A549 (cell line): ENCODE results near the gene NKIRAS1. TPM values are rescaled to one million over a fixed set of nuclear protein-coding genes. Genes with fewer than 3 reads are reported as not detected.

Source experiments
- ATAC-seq, 2 experiments: fragments of 200-7000 bp in 1 of 2; fragments of >200 bp in 1 of 2; cut with Nextera tagmentation in 1 of 2; cut with Tn5 transposase in 1 of 2; 3 replicates each; pipeline versions ENCODE4 v1.8.0 to v1.9.1; 2018 to 2020; ENCODE audit warnings: mild to moderate bottlenecking in 1 of 2, moderate library complexity in 1 of 2
- CTCF ChIA-PET: fragments of 300-600 bp; sonication (Branson Sonifier 250); formaldehyde crosslinking; extraction: SDS; loops from one replicate; lab custom pipeline; 2021; ENCODE audit warnings: antibody characterized with exemption, inconsistent platforms; lab: Yijun Ruan, JAX
- POLR2A ChIA-PET: fragments of 350-600 bp; formaldehyde crosslinking; extraction: SDS; loops from one replicate; lab custom pipeline; 2021; ENCODE audit warnings: antibody characterized with exemption, inconsistent platforms; lab: Yijun Ruan, JAX
- DNase-seq, 2 experiments: peaks; one replicate each; pipeline versions ENCODE4 v3.0.0 to v3.0.0-alpha.2; 2011 to 2016; ENCODE audit warnings: low read depth in 1 of 2, low spot score in 1 of 2
- FAIRE-seq: peaks from 2 replicates; lab custom pipeline; 2011; peaks lifted over from hg19 to GRCh38; lab: Jason Lieb, UNC
- H3K27ac ChIP-seq, 2 experiments: fragments of >200 bp; sonication (Bioruptor Twin); formaldehyde crosslinking; 3 replicates each; pipeline ENCODE4 v1.5.1; 2016 to 2017
- H3K4me1 ChIP-seq: fragments of >200 bp; sonication (Bioruptor Twin); formaldehyde crosslinking; 3 replicates; pipeline ENCODE4 v1.6.1; 2016
- H3K4me2 ChIP-seq: fragments of >200 bp; sonication (Bioruptor Twin); formaldehyde crosslinking; 3 replicates; pipeline ENCODE4 v1.6.1; 2016
- H3K4me3 ChIP-seq: fragments of >200 bp; sonication (Bioruptor Twin); formaldehyde crosslinking; 3 replicates; pipeline ENCODE4 v1.5.1; 2016
- H3K9me3 ChIP-seq: fragments of >200 bp; sonication (Bioruptor Twin); formaldehyde crosslinking; 3 replicates; pipeline ENCODE4 v1.6.1; 2016
- EHMT2 ChIP-seq: fragments of 200-600 bp; sonication (generic); IDR thresholded peaks from 2 replicates; pipeline ENCODE4 v1.6.1; 2016; ENCODE audit warnings: antibody characterized with exemption, low read depth, mild to moderate bottlenecking, moderate library complexity
- FOXS1 ChIP-seq: fragments of 250-450 bp; sonication (Bioruptor Pico); IDR thresholded peaks from 2 replicates; pipeline ENCODE4 v1.5.0; 2020; ENCODE audit warnings: mild to moderate bottlenecking, moderate library complexity
- GATA3 ChIP-seq: IDR thresholded peaks from 2 replicates; pipeline ENCODE4 v1.6.1; 2012; ENCODE audit warnings: borderline replicate concordance
- HEYL ChIP-seq: fragments of 250-450 bp; sonication (Bioruptor Pico); IDR thresholded peaks from 2 replicates; pipeline ENCODE4 v1.8.0; 2021; ENCODE audit warnings: mild to moderate bottlenecking, moderate library complexity
- JUN ChIP-seq, 2 experiments: fragments of >200 bp; sonication (Bioruptor Twin); formaldehyde crosslinking; IDR thresholded peaks; 2 replicates in 1 of 2; 3 replicates in 1 of 2; pipeline ENCODE4 v1.6.1; 2016 to 2017
- JUNB ChIP-seq: fragments of >200 bp; sonication (Bioruptor Twin); formaldehyde crosslinking; IDR thresholded peaks from 2 replicates; pipeline ENCODE4 v1.6.1; 2016
- MAFK ChIP-seq: fragments of 450-650 bp; IDR thresholded peaks from 2 replicates; pipeline ENCODE4 v1.6.1; 2014; ENCODE audit not compliant: partially characterized antibody
- NFE2L2 ChIP-seq: fragments of 150-350 bp; conservative IDR thresholded peaks from 2 replicates; pipeline ENCODE4 v1.6.1; 2014; ENCODE audit warnings: low read length
- POLR2AphosphoS2 ChIP-seq: conservative IDR thresholded peaks from 2 replicates; pipeline ENCODE4 v1.6.1; 2012; ENCODE audit warnings: low read length, improper control_type of control experiment, inconsistent platforms
- RAD21 ChIP-seq, 2 experiments: fragments of >200 bp in 1 of 2; sonication (Bioruptor Twin) in 1 of 2; formaldehyde crosslinking in 1 of 2; IDR thresholded peaks in 1 of 2; conservative IDR thresholded peaks in 1 of 2; 2 replicates in 1 of 2; 3 replicates in 1 of 2; pipeline ENCODE4 v1.6.1; 2012 to 2018; ENCODE audit warnings: inconsistent platforms in 1 of 2
- RCOR1 ChIP-seq: fragments of 150-350 bp; IDR thresholded peaks from 2 replicates; pipeline ENCODE4 v1.6.1; 2014; ENCODE audit warnings: antibody characterized with exemption, low read length, low read depth
- SMC3 ChIP-seq: fragments of >200 bp; sonication (Bioruptor Twin); formaldehyde crosslinking; IDR thresholded peaks from 3 replicates; pipeline ENCODE4 v1.6.1; 2018; ENCODE audit warnings: inconsistent platforms
- SREBF2 ChIP-seq: fragments of 450-650 bp; IDR thresholded peaks from 2 replicates; pipeline ENCODE4 v1.6.1; 2014; ENCODE audit warnings: mild to moderate bottlenecking, moderate library complexity
- TP53 ChIP-seq: fragments of 250-450 bp; sonication (Bioruptor Pico); IDR thresholded peaks from 2 replicates; pipeline ENCODE4 v1.5.0; 2021; ENCODE audit warnings: mild to moderate bottlenecking, moderate library complexity
- ZFP36 ChIP-seq: fragments of 450-650 bp; IDR thresholded peaks from 2 replicates; pipeline ENCODE4 v1.6.1; 2014; ENCODE audit warnings: borderline replicate concordance; ENCODE audit not compliant: partially characterized antibody
- WGBS: methylation state at CpG from one replicate; pipeline ENCODE4 v1.1.6; 2017; ENCODE audit errors: missing lambda C conversion rate; 5-methylcytosine and 5-hydroxymethylcytosine counted together
- polyA plus RNA-seq, 4 experiments: library from polyadenylated mRNA; depleted of rRNA in 3 of 4; stranded (reverse); fragments of >200 nt; fragmentation: RNase III in 1 of 4; extraction: RNeasy Plus Mini Kit Qiagen cat#74134 plus additional on column Dnase treatment in 1 of 4; gene quantifications; 2 replicates in 3 of 4; 3 replicates in 1 of 4; pipeline ENCODE4 v1.2.3, GENCODE V29; 2011 to 2017
- TF ChIP-seq, protein P1 (sequence below): IDR thresholded peaks from 2 replicates; pipeline ENCODE4 v1.6.1; 2012
- TF ChIP-seq, protein P2 (sequence below): IDR thresholded peaks from 2 replicates; pipeline ENCODE4 v1.6.1; 2012; ENCODE audit warnings: low read depth, borderline replicate concordance
- TF ChIP-seq, protein P3 (sequence below): fragments of 250-450 bp; sonication (Bioruptor Pico); IDR thresholded peaks from 2 replicates; pipeline ENCODE4 v1.5.0; 2020; ENCODE audit warnings: low read depth, mild to moderate bottlenecking, moderate library complexity
- TF ChIP-seq, protein P4 (sequence below): fragments of >200 bp; sonication (Bioruptor Twin); formaldehyde crosslinking; IDR thresholded peaks from 3 replicates; pipeline ENCODE4 v1.6.1; 2016
- TF ChIP-seq, protein P5 (sequence below): fragments of >200 bp; sonication (Bioruptor Twin); formaldehyde crosslinking; IDR thresholded peaks from 3 replicates; pipeline ENCODE4 v1.5.1; 2016
- TF ChIP-seq, protein P6 (sequence below): IDR thresholded peaks from 2 replicates; pipeline ENCODE4 v1.6.1; 2012

Gene NKIRAS1
- polyA plus RNA-seq, 2 of the 4 experiments (the other 2 are of a cell fraction): 15.5 to 16.8 TPM

DNA sequence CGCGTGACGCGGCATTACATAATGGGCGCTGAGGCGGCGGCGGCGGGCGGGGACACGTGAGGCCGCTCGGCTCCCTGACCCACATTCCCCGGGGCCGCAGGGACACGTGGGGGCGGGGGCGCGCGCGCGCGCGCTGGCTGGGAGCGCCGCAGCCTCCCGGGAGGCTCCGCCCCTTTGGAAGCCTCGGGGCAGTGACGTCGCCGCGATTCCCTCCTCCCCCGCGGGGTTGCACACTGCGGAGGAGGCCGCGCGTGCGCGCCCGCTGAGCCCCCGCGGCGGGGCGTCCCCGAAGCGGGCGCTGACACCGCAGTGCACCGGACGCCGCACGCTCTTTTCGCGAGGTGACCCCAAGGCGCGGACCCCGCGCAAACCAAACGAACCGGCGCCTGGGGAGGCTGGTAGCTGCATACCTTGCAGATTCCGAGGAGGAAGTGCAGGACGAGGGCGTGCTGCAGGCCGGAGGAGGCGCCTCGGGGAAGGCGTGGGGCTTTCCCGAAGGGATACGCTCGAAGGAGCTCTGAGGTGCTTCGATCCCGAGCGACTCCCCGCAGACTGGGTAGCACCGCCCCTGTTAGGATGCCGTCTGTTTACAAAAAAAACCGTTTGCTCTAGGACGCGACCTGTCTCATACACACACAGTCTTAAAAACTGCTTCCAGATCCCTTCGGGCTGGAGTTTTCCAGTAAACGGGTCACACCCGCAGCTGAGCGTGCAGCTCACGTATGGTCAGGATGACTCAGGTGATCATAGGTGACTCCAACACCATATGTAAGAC is 29.3 kb upstream of the NKIRAS1 start (continued):
- TF ChIP-seq, protein P1, sequence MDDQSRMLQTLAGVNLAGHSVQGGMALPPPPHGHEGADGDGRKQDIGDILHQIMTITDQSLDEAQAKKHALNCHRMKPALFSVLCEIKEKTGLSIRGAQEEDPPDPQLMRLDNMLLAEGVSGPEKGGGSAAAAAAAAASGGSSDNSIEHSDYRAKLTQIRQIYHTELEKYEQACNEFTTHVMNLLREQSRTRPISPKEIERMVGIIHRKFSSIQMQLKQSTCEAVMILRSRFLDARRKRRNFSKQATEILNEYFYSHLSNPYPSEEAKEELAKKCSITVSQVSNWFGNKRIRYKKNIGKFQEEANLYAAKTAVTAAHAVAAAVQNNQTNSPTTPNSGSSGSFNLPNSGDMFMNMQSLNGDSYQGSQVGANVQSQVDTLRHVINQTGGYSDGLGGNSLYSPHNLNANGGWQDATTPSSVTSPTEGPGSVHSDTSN: no peak
- TF ChIP-seq, protein P2, sequence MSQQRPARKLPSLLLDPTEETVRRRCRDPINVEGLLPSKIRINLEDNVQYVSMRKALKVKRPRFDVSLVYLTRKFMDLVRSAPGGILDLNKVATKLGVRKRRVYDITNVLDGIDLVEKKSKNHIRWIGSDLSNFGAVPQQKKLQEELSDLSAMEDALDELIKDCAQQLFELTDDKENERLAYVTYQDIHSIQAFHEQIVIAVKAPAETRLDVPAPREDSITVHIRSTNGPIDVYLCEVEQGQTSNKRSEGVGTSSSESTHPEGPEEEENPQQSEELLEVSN: peak; percentile 77; the same call in 1 of the 2 replicates
- no peak for TF ChIP-seq ZFP36
- no peak for TF ChIP-seq EHMT2

DNA sequence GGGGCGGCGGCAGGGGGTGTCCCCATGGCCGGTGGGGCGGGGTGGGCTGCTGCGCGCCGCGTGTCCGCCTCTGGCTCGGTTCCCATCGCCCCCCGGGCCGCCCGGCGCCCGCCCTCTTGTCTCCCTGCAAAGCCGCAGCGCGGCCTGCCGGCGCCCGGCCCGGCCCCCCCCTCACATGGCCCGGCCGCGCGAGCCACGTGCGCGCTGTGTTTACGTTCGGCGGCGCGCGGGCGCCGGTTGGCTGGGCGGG is 28.8 kb upstream of the NKIRAS1 start:
- 0% methylated on average over 9 of the region's 39 CpGs for WGBS
- FAIRE-seq (no peak), ATAC-seq (no peak; a peak in 1 of 6 replicates), DNase-seq (no peak)
- Histone ChIP-seq H3K27ac (peak overlapping the region; percentile 79 to 91), H3K4me2 (peak overlapping the region; percentile 95), H3K4me3 (peak overlapping the region; percentile 72), H3K4me1 (peaks cover 35% of the 10 kb centered on the region), H3K9me3 (no peaks in the 10 kb centered on the region)
- ChIA-PET POLR2A (interaction anchor here (1.1 to 2.4 kb wide), 2 partner anchors 19 to 28 kb away, joined by 4 to 51 read pairs; partner anchors contain the start of genes NKIRAS1 and RPL15), CTCF (no interaction called here)
- TF ChIP-seq, protein P3, sequence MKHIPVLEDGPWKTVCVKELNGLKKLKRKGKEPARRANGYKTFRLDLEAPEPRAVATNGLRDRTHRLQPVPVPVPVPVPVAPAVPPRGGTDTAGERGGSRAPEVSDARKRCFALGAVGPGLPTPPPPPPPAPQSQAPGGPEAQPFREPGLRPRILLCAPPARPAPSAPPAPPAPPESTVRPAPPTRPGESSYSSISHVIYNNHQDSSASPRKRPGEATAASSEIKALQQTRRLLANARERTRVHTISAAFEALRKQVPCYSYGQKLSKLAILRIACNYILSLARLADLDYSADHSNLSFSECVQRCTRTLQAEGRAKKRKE: peak; percentile 35; the same call in 1 of the 2 replicates
- TF ChIP-seq NFE2L2 (peak; percentile 46), TP53 (CRISPR knock-in tag) (no peak), FOXS1 (CRISPR knock-in tag) (peak; percentile 75; the same call in 1 of the 2 replicates), JUN (IDR thresholded peaks at IDR 0.05) (peak; percentile 37 to 85; a peak in 4 of 5 replicates), SREBF2 (no peak)
- TF ChIP-seq, protein P4, sequence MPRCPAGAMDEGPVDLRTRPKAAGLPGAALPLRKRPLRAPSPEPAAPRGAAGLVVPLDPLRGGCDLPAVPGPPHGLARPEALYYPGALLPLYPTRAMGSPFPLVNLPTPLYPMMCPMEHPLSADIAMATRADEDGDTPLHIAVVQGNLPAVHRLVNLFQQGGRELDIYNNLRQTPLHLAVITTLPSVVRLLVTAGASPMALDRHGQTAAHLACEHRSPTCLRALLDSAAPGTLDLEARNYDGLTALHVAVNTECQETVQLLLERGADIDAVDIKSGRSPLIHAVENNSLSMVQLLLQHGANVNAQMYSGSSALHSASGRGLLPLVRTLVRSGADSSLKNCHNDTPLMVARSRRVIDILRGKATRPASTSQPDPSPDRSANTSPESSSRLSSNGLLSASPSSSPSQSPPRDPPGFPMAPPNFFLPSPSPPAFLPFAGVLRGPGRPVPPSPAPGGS: 0 out of 3 replicates have a peak, but pooled peaks have one; percentile 33

DNA sequence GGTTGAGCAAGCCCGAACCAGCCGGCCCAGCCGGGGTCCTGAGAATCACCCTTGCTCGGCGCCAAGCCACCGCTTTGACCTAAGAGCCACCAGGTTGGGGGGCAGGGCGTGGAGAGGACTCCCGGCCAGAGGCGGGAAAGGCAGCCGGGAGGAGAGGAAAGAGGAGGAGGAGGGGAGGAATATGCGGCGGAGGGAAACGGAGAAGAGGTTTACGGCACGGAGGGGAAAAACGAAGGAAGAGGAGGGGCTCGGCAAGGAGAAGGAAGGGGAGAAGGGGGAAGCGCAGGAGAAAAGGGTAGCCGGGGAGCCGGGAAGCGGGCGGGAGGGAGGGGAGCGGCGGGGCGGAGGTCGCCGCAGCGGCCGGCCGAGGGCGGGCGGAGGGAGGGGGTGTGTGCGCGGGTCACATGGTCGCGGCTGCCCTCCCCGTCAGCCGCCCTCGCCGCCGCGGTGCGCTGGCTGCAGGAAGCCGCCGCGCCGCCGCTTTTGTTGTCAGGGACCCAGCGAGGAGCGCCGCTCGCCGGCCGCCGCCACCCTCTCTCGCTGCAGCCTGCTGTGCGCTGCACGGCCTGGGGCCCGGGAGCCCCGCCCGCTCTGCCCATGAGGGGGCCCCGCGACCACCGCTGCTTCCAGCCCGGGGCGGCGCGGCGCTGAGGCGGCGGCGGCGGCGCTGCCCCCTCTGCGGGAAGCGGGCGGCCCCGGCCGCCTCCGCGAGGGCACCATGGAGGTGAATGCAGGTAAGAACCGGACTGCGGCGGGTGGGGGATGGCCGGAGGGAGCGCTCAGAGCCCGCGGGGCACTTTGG is 28.3 kb upstream of the NKIRAS1 start, which contains the start of gene NR1D2:
Gene NR1D2 (plus strand): TSS at position 426 of the 802 bp plus-strand sequence. CDS start 293 bp downstream, at position 719.
- Histone ChIP-seq H3K27ac (peak within 1 kb of the TSS; percentile 79 to 91), H3K4me1 (peaks cover 30% of the 10 kb centered on the region), H3K4me2 (peak within 1 kb of the TSS; percentile 99), H3K9me3 (no peaks in the 10 kb centered on the region), H3K4me3 (peak within 1 kb of the TSS; percentile 72)
- DNase-seq (peak; percentile 74 to 79), ATAC-seq (peak; percentile 69 to 75), FAIRE-seq (no peak)
- 3% methylated on average over 19 of the region's 88 CpGs for WGBS
- ChIA-PET POLR2A (interaction anchor here (2.0 kb wide), 1 partner anchor 28 kb away, joined by 17 read pairs; the partner anchor contains the start of genes NKIRAS1 and RPL15), CTCF (interaction anchor here (0.8 kb wide), 1 partner anchor 11 kb away, joined by 3 read pairs; no protein-coding TSS in a partner anchor)
- no peak for TF ChIP-seq RCOR1
- TF ChIP-seq, protein P3: 0 out of 2 replicates have a peak, but pooled peaks have one; percentile 48
- TF ChIP-seq HEYL (CRISPR knock-in tag): no peak
- TF ChIP-seq, protein P5, sequence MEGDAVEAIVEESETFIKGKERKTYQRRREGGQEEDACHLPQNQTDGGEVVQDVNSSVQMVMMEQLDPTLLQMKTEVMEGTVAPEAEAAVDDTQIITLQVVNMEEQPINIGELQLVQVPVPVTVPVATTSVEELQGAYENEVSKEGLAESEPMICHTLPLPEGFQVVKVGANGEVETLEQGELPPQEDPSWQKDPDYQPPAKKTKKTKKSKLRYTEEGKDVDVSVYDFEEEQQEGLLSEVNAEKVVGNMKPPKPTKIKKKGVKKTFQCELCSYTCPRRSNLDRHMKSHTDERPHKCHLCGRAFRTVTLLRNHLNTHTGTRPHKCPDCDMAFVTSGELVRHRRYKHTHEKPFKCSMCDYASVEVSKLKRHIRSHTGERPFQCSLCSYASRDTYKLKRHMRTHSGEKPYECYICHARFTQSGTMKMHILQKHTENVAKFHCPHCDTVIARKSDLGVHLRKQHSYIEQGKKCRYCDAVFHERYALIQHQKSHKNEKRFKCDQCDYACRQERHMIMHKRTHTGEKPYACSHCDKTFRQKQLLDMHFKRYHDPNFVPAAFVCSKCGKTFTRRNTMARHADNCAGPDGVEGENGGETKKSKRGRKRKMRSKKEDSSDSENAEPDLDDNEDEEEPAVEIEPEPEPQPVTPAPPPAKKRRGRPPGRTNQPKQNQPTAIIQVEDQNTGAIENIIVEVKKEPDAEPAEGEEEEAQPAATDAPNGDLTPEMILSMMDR: no peak
- TF ChIP-seq, protein P6, sequence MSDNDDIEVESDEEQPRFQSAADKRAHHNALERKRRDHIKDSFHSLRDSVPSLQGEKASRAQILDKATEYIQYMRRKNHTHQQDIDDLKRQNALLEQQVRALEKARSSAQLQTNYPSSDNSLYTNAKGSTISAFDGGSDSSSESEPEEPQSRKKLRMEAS: peak; percentile 43; the same call in 1 of the 2 replicates
- TF ChIP-seq, protein P4: peak; percentile 28; the same call in 1 of the 3 replicates
- TF ChIP-seq SMC3: no peak
- no peak for TF ChIP-seq SREBF2
- TF ChIP-seq ZFP36: no peak
- TF ChIP-seq POLR2AphosphoS2: no peak
- TF ChIP-seq, protein P2: peak; percentile 69; the same call in 1 of the 2 replicates
- no peak; a peak in 1 of 5 replicates for TF ChIP-seq RAD21 (conservative IDR thresholded peaks at IDR 0.05 in 1 of 2, IDR thresholded peaks at IDR 0.05 in 1 of 2)
- TF ChIP-seq MAFK: no peak
- no peak for TF ChIP-seq EHMT2
- TF ChIP-seq JUNB: no peak
- no peak for TF ChIP-seq GATA3
